GM23248 (cell line): ENCODE results near the gene FGFR1OP2. TPM values are rescaled to one million over a fixed set of nuclear protein-coding genes. Genes with fewer than 3 reads are reported as not detected.

Experiments used
- DNase-seq: peaks from one replicate; pipeline ENCODE4 v3.0.0-alpha.2; 2015
- H2AFZ ChIP-seq: fragments of 200-600 bp; sonication (generic); 2 replicates; pipeline ENCODE4 v1.6.1; 2016; ENCODE audit warnings: antibody characterized with exemption
- H3F3A ChIP-seq: fragments of 200-600 bp; sonication (generic); 2 replicates; pipeline ENCODE4 v1.6.1; 2016; ENCODE audit warnings: mild to moderate bottlenecking, antibody characterized with exemption, mixed run types; ENCODE audit not compliant: insufficient read depth
- H3K27ac ChIP-seq: fragments of 200-600 bp; sonication (generic); 2 replicates; pipeline ENCODE4 v1.5.1; 2016; ENCODE audit warnings: mild to moderate bottlenecking
- H3K27me3 ChIP-seq: fragments of 200-600 bp; sonication (generic); replicated peaks from 2 replicates; pipeline ENCODE4 v1.6.1; 2016; ENCODE audit warnings: mild to moderate bottlenecking; ENCODE audit not compliant: insufficient read depth
- H3K36me3 ChIP-seq: fragments of 200-600 bp; sonication (generic); 2 replicates; pipeline ENCODE4 v1.6.1; 2016; ENCODE audit warnings: low read depth, mild to moderate bottlenecking
- H3K4me1 ChIP-seq: fragments of 200-600 bp; sonication (generic); 2 replicates; pipeline ENCODE4 v1.6.1; 2016; ENCODE audit warnings: mild to moderate bottlenecking; ENCODE audit not compliant: insufficient read depth
- H3K4me2 ChIP-seq: fragments of 200-600 bp; sonication (generic); one replicate; pipeline ENCODE4 v1.6.1; 2016; ENCODE audit warnings: mild to moderate bottlenecking; ENCODE audit not compliant: unreplicated experiment
- H3K4me3 ChIP-seq: fragments of 200-600 bp; sonication (generic); 2 replicates; pipeline ENCODE4 v1.5.1; 2016; ENCODE audit warnings: mild to moderate bottlenecking
- H3K79me2 ChIP-seq: fragments of 200-600 bp; sonication (generic); 2 replicates; pipeline ENCODE4 v1.6.1; 2016; ENCODE audit warnings: mild to moderate bottlenecking; ENCODE audit not compliant: insufficient read depth
- H3K9ac ChIP-seq: fragments of 200-600 bp; sonication (generic); 2 replicates; pipeline ENCODE4 v1.6.1; 2016; ENCODE audit warnings: mild to moderate bottlenecking
- H3K9me2 ChIP-seq: fragments of 200-600 bp; sonication (generic); 2 replicates; pipeline ENCODE4 v1.6.1; 2016; ENCODE audit warnings: mixed run types, mild to moderate bottlenecking, moderate library complexity; ENCODE audit not compliant: insufficient read depth
- H3K9me3 ChIP-seq: fragments of 200-600 bp; sonication (generic); one replicate; pipeline ENCODE4 v1.6.1; 2017; ENCODE audit warnings: low read depth
- H4K20me1 ChIP-seq: fragments of 200-600 bp; sonication (generic); 2 replicates; pipeline ENCODE4 v1.6.0; 2016; ENCODE audit not compliant: insufficient read depth
- EZH2 ChIP-seq: fragments of 200-600 bp; sonication (generic); IDR thresholded peaks from 2 replicates; pipeline ENCODE4 v1.6.1; 2018; ENCODE audit warnings: antibody characterized with exemption, mild to moderate bottlenecking; ENCODE audit not compliant: insufficient read depth, poor library complexity, severe bottlenecking
- EZH2phosphoT487 ChIP-seq: fragments of 200-600 bp; sonication (generic); IDR thresholded peaks from 2 replicates; pipeline ENCODE4 v1.6.1; 2018; ENCODE audit warnings: antibody characterized with exemption, moderate library complexity, mild to moderate bottlenecking, low read depth; ENCODE audit not compliant: insufficient read depth
- WGBS, 2 experiments: methylation state at CpG; one replicate each; pipeline ENCODE4 v1.1.6; 2015 to 2017; ENCODE audit warnings: low lambda C conversion rate in 2 of 2, low coverage in 1 of 2; ENCODE audit errors: missing lambda C conversion rate in 2 of 2; 5-methylcytosine and 5-hydroxymethylcytosine counted together
- in situ Hi-C: fragments of 300-500 bp; cut with MboI; formaldehyde crosslinking; loops from 2 replicates; pipeline ENCODE4 v1.15.0; 2020
- polyA plus RNA-seq: library from polyadenylated mRNA; unstranded; fragments of >200 nt; fragmentation: Nextera tagmentation; extraction: Ambion mirVana; gene quantifications from 2 replicates; pipeline ENCODE4 v1.2.1, GENCODE V29; 2016
- total RNA-seq: library from RNA; depleted of rRNA; stranded (reverse); fragments of >200 nt; shearing (Covaris generic); gene quantifications from 2 replicates; pipeline ENCODE4 v1.2.3, GENCODE V29; 2014

FGFR1OP2 gene
- total and polyA plus RNA-seq, 2 experiments from 2014 or later = 37.2 to 47.3 TPM

DNA sequence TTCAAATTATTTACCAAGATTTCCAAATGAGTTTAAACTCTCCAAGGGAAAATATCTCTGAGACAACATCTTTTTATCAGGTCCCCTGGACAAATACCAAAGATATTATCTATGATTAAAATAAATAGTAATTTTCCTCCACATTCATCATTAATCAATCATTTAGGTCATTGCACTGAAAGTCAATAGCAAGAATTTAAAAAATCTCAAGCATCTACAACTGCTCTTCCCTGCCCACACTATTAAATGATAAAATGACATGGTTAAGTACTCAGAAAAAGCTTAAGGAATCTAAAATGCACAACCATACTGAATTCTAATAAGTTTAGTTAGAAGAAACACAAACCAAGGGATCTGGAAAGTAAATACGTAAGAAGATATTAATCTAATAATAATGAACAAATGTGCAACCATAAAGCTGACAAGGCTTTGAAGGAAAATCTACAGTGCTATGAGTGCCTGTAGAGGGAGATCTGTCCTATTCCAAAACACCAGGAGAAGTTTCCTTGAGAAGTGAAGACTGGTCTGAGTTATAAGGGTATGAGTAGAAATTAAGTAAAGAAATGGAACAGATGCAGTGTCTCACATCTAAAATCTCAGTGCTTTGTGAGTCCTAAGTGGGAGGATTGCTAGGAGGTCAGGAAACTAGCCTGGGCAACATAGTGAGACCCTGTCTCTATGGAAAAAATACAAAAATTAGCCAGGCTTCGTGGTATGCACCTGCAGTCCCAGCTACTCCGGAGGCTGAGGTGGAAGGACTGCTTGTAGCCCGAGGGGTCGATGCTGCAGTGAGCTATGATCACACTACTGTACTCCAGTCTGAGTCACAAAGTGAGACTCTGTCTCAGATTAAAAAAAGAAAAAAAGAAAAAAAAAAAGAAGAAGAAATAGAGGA lies 19.7 kb upstream of the FGFR1OP2 start:
- Histone ChIP-seq H3F3A (no peaks in the 10 kb centered on the region), H3K36me3 (peaks cover 27% of the 10 kb centered on the region), H3K4me3 (no peak overlapping the region), H3K9me3 (no peaks in the 10 kb centered on the region), H4K20me1 (no peaks in the 10 kb centered on the region), H3K4me2 (no peak overlapping the region), H3K9me2 (no peaks in the 10 kb centered on the region), H3K4me1 (peaks cover 7% of the 10 kb centered on the region; the same call in 1 of the 2 replicates), H3K9ac (no peak overlapping the region), H3K27me3 (no peaks in the 10 kb centered on the region), H3K27ac (no peak overlapping the region), H2AFZ (no peak overlapping the region), H3K79me2 (no peaks in the 10 kb centered on the region)
- WGBS, 2 experiments = 88 to 91% methylated on average over 5 of the region's 5 CpGs
- peak; percentile 19 for DNase-seq
- TF ChIP-seq EZH2phosphoT487 (no peak), EZH2 (no peak)
- in situ Hi-C loops = no loop called here

DNA sequence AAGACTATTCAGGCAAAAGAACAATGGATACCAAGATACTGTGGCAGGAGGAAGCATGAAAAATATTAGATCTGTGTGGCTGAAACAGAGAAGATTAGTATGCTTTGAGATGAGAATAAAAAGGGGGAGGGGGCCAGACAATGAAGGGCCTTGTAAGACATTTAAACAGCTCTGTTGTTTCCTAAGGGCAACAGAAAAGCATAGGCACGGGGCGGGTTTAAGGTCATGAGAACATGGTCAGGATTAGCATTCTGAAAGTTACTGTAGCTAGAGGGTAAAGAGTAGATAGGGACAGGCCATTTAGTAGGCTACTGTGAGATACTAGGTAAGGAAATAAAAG lies 19.1 kb upstream of the FGFR1OP2 start:
- no peak overlapping the region for H2AFZ ChIP-seq

DNA sequence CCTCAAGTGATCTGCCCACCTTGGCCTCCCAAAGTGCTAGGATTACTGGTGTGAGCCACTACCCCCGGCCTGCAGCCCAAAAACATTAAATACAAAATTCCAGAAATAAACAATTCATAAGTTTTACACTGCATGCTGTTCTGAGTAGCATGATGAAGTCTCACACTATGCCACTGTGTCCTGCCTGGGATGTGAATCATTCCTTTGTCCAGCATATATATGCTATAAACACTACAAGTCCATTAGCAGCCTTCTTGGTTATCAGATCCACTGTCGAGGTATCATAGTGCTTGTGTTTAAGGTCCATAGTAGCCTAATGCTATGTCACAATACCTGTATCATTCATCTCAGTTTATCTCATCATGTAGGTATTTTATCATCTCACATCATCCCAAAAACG lies 16.4 kb upstream of the FGFR1OP2 start:
- no peaks in the 10 kb centered on the region for H3F3A ChIP-seq
- no peak for TF ChIP-seq EZH2phosphoT487
- no peak for TF ChIP-seq EZH2
- no peak overlapping the region for H2AFZ ChIP-seq
- no peak overlapping the region for H3K4me2 ChIP-seq
- peaks cover 30% of the 10 kb centered on the region for H3K36me3 ChIP-seq
- H3K27me3 ChIP-seq = no peaks in the 10 kb centered on the region
- in situ Hi-C loops = no loop called here
- H3K4me1 ChIP-seq = peaks cover 7% of the 10 kb centered on the region; the same call in 1 of the 2 replicates
- H3K27ac ChIP-seq = no peak overlapping the region
- no peaks in the 10 kb centered on the region for H3K9me2 ChIP-seq
- no peak overlapping the region for H3K9ac ChIP-seq
- H3K4me3 ChIP-seq = no peak overlapping the region
- no peaks in the 10 kb centered on the region for H3K9me3 ChIP-seq
- H3K79me2 ChIP-seq = no peaks in the 10 kb centered on the region
- DNase-seq = no peak
- no peaks in the 10 kb centered on the region for H4K20me1 ChIP-seq
- WGBS, 2 experiments = 96 to 97% methylated on average over 3 of the region's 3 CpGs

More for the DNA sequence above, 19.1 kb upstream of the FGFR1OP2 start:
- Histone ChIP-seq H3K27me3 (no peaks in the 10 kb centered on the region), H3K79me2 (no peaks in the 10 kb centered on the region), H3K4me3 (no peak overlapping the region), H3K36me3 (peaks cover 25% of the 10 kb centered on the region), H3K9ac (no peak overlapping the region), H3K4me1 (peaks cover 7% of the 10 kb centered on the region; the same call in 1 of the 2 replicates), H3F3A (no peaks in the 10 kb centered on the region), H3K9me3 (no peaks in the 10 kb centered on the region), H4K20me1 (no peaks in the 10 kb centered on the region), H3K9me2 (no peaks in the 10 kb centered on the region), H3K27ac (no peak overlapping the region), H3K4me2 (no peak overlapping the region)
- in situ Hi-C loops = no loop called here
- 98 to 100% methylated on average over 2 of the region's 2 CpGs for WGBS, 2 experiments
- no peak for DNase-seq
- TF ChIP-seq EZH2phosphoT487 (no peak), EZH2 (no peak)

DNA sequence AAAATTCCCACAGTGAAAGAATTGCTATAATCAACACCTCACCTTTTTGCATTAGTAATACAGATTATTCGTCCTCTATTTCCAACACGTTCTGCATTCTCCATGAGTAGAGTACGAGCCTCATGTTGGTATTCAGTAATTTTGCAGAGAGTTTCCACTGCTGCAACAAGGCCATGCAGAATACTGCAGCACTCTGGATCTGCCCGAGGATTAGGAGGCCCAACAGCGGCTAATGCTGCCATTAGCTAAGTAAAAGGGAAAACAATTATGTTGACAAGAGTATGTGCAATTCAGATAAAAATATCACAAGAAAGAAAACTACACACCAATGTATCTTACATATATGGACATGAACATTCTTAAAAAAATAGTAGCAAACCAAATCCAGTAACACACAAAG lies 9.6 kb upstream of the FGFR1OP2 start:
- no peaks in the 10 kb centered on the region for H3K4me1 ChIP-seq
- in situ Hi-C loops = no loop called here
- no peak for TF ChIP-seq EZH2phosphoT487
- no peak for TF ChIP-seq EZH2

More for the DNA sequence above, 9.6 kb upstream of the FGFR1OP2 start:
- no peak overlapping the region for H3K9ac ChIP-seq
- no peaks in the 10 kb centered on the region for H3F3A ChIP-seq
- 97 to 100% methylated on average over 5 of the region's 5 CpGs for WGBS, 2 experiments
- H3K9me2 ChIP-seq = no peaks in the 10 kb centered on the region
- DNase-seq = no peak
- H3K9me3 ChIP-seq = no peaks in the 10 kb centered on the region
- no peak overlapping the region for H3K27ac ChIP-seq
- no peak overlapping the region for H2AFZ ChIP-seq
- H3K4me2 ChIP-seq = no peak overlapping the region
- H3K36me3 ChIP-seq = peaks cover 51% of the 10 kb centered on the region
- H4K20me1 ChIP-seq = no peaks in the 10 kb centered on the region
- H3K27me3 ChIP-seq = no peaks in the 10 kb centered on the region
- H3K79me2 ChIP-seq = peaks cover 43% of the 10 kb centered on the region
- H3K4me3 ChIP-seq = no peak overlapping the region
